Vagina (tissue), 2 donors: ENCODE measurements around the gene RBBP8NL. TPM values are rescaled to one million over a fixed set of nuclear protein-coding genes. Genes with fewer than 3 reads are reported as not detected.
A peak's percentile ranks its signal among the peaks of the same experiment; 100 is the strongest.
"Not testable (repeated sequence)": the region's sequence is repeated elsewhere in the genome, so short reads cannot be mapped to it uniquely, and the experiment has no call there.

Source experiments
- DNase-seq, 2 donors: peaks; one replicate each; pipeline ENCODE4 v3.0.0-alpha.2; 2017; ENCODE audit errors: extremely low spot score in 2 of 2
- H3K27ac ChIP-seq: fragments of 200-600 bp; sonication (generic); one replicate; pipeline ENCODE4 v1.5.1; 2019
- H3K27me3 ChIP-seq: fragments of 200-600 bp; sonication (generic); one replicate; pipeline ENCODE4 v1.5.1; 2019
- H3K36me3 ChIP-seq, 2 donors: fragments of 200-600 bp; sonication (generic); one replicate each; pipeline ENCODE4 v1.5.1; 2017 to 2019
- H3K4me1 ChIP-seq: fragments of 200-600 bp; sonication (generic); one replicate; pipeline ENCODE4 v1.5.1; 2019
- H3K4me3 ChIP-seq, 2 donors: fragments of 200-600 bp; sonication (generic); 1 replicate in 1 of 2; 2 replicates in 1 of 2; pipeline ENCODE4 v1.5.1; 2016 to 2019
- H3K9me3 ChIP-seq: fragments of 200-600 bp; sonication (generic); one replicate; pipeline ENCODE4 v1.5.1; 2019
- CTCF ChIP-seq, 3 experiments: fragments of 450-650 bp in 2 of 3; fragments of 200-600 bp in 1 of 3; sonication (generic) in 1 of 3; IDR thresholded peaks; one replicate each; pipeline ENCODE4 v1.5.1; 2017 to 2019; ENCODE audit warnings: antibody characterized with exemption in 3 of 3, mild to moderate bottlenecking in 2 of 3, moderate library complexity in 2 of 3
- POLR2A ChIP-seq, 2 donors: fragments of 450-650 bp; IDR thresholded peaks; one replicate each; pipeline ENCODE4 v1.6.1; 2017; ENCODE audit warnings: antibody characterized with exemption in 2 of 2, mild to moderate bottlenecking in 2 of 2, moderate library complexity in 2 of 2
- POLR2AphosphoS5 ChIP-seq, 2 donors: sonication (generic); formaldehyde crosslinking; IDR thresholded peaks; one replicate each; pipeline ENCODE4 v1.9.0; 2017; ENCODE audit warnings: antibody characterized with exemption in 2 of 2, mild to moderate bottlenecking in 2 of 2, low read depth in 1 of 2; ENCODE audit not compliant: insufficient read depth in 1 of 2
- intact Hi-C: fragments of 100-400 bp; cut with DNase I; formaldehyde crosslinking; loops from one replicate; pipeline ENCODE4 v1.15.1; 2023
- total RNA-seq: library from RNA; depleted of rRNA; stranded (reverse); fragments of >200 nt; gene quantifications from one replicate; pipeline ENCODE4 v1.2.3, GENCODE V29; 2016

RBBP8NL gene
- total RNA-seq, 1 donor from 2014 or later = 1.7 TPM

- no peak overlapping the region for H3K27ac ChIP-seq
- H3K4me1 ChIP-seq = peaks cover 21% of the 10 kb centered on the region
- no peak overlapping the region for H3K4me3 ChIP-seq
- DNase-seq = no peak
- TF ChIP-seq CTCF (IDR thresholded peaks at IDR 0.05) = no peak
- TF ChIP-seq POLR2AphosphoS5 (IDR thresholded peaks at IDR 0.05; ENCODE audit: insufficient read depth in 1 of 2, low read depth in 1 of 2) = no peak
- TF ChIP-seq POLR2A (IDR thresholded peaks at IDR 0.05) = no peak
- H3K27me3 ChIP-seq = no peaks in the 10 kb centered on the region
- intact Hi-C loops = no loop called here
- no peaks in the 10 kb centered on the region for H3K9me3 ChIP-seq
- no peaks in the 10 kb centered on the region for H3K36me3 ChIP-seq
These were observed 1.3 kb upstream of the RBBP8NL start for GRCh38 chr20:62428396-62429295.

- intact Hi-C loops = no loop called here
- Histone ChIP-seq H3K4me1 (peaks cover 16% of the 10 kb centered on the region), H3K36me3 (no peaks in the 10 kb centered on the region), H3K27ac (no peak overlapping the region), H3K4me3 (no peak overlapping the region), H3K9me3 (no peaks in the 10 kb centered on the region), H3K27me3 (no peaks in the 10 kb centered on the region)
- DNase-seq = no peak
- TF ChIP-seq POLR2AphosphoS5 (IDR thresholded peaks at IDR 0.05; ENCODE audit: insufficient read depth in 1 of 2, low read depth in 1 of 2) (no peak), CTCF (IDR thresholded peaks at IDR 0.05) (no peak), POLR2A (IDR thresholded peaks at IDR 0.05) (no peak)
These were observed 648 bp upstream of the RBBP8NL start for GRCh38 chr20:62428002-62428372.

- Histone ChIP-seq H3K9me3 (no peaks in the 10 kb centered on the region), H3K4me1 (peaks cover 16% of the 10 kb centered on the region), H3K4me3 (peak overlapping the region in 1 of 2 donors; percentile 22), H3K27me3 (no peaks in the 10 kb centered on the region), H3K36me3 (no peaks in the 10 kb centered on the region), H3K27ac (no peak overlapping the region)
- no peak for DNase-seq
- no peak for TF ChIP-seq CTCF (IDR thresholded peaks at IDR 0.05)
- no peak for TF ChIP-seq POLR2AphosphoS5 (IDR thresholded peaks at IDR 0.05; ENCODE audit: insufficient read depth in 1 of 2, low read depth in 1 of 2)
- TF ChIP-seq POLR2A (IDR thresholded peaks at IDR 0.05) = no peak
- intact Hi-C loops = no loop called here
These were observed 624 bp downstream of the RBBP8NL start for GRCh38 chr20:62426699-62427131.

GRCh38 chr20:62426059-62426348, 1.3 kb downstream of the RBBP8NL start:
- H3K4me1 ChIP-seq = peaks cover 16% of the 10 kb centered on the region
- H3K9me3 ChIP-seq, intact Hi-C loops, DNase-seq, H3K27me3 ChIP-seq, H3K27ac ChIP-seq, H3K4me3 ChIP-seq, H3K36me3 ChIP-seq: not testable (repeated sequence)

- TF ChIP-seq POLR2A (IDR thresholded peaks at IDR 0.05) = no peak
- TF ChIP-seq POLR2AphosphoS5 (IDR thresholded peaks at IDR 0.05; ENCODE audit: insufficient read depth in 1 of 2, low read depth in 1 of 2) = no peak
- TF ChIP-seq CTCF (IDR thresholded peaks at IDR 0.05) = no peak
- Histone ChIP-seq H3K36me3 (no peaks in the 10 kb centered on the region), H3K9me3 (no peaks in the 10 kb centered on the region), H3K27ac (no peak overlapping the region), H3K4me1 (peaks cover 16% of the 10 kb centered on the region), H3K4me3 (no peak overlapping the region), H3K27me3 (no peaks in the 10 kb centered on the region)
- DNase-seq = no peak
- intact Hi-C loops = no loop called here
These were observed 1.9 kb downstream of the RBBP8NL start for GRCh38 chr20:62425281-62426058.
